GM12878 (cell line): ENCODE data around the gene SUSD5. TPM values are rescaled to one million over a fixed set of nuclear protein-coding genes. Genes with fewer than 3 reads are reported as not detected.
"Not testable (repeated sequence)": the region's sequence is repeated elsewhere in the genome, so short reads cannot be mapped to it uniquely, and the experiment has no call there.

Source experiments
- ATAC-seq: fragments of 200-7000 bp; cut with Tn5 transposase; 3 replicates; pipeline ENCODE4 v1.9.1; 2020; ENCODE audit warnings: mild to moderate bottlenecking, moderate library complexity
- BruUV-seq: library from RNA; stranded (reverse); fragments of 400-500 nt; replicated peaks from 2 replicates; lab custom pipeline; 2021; lab: Mats Ljungman, UMichigan
- CTCF ChIA-PET: fragments of 300-600 bp; sonication (Branson Sonifier 250); formaldehyde crosslinking; extraction: SDS; loops from one replicate; lab custom pipeline; 2021; ENCODE audit warnings: inconsistent platforms; lab: Yijun Ruan, JAX
- POLR2A ChIA-PET: fragments of 350-600 bp; formaldehyde crosslinking; extraction: SDS; loops from one replicate; lab custom pipeline; 2021; ENCODE audit warnings: inconsistent platforms; lab: Charles Lee
- RAD21 ChIA-PET: fragments of 300-600 bp; sonication (Branson Sonifier 250); formaldehyde crosslinking; loops from one replicate; lab custom pipeline; 2023; ENCODE audit warnings: antibody characterized with exemption; ENCODE audit not compliant: unreplicated experiment; lab: Charles Lee
- SMC1A ChIA-PET: fragments of 300-600 bp; sonication (Branson Sonifier 250); formaldehyde crosslinking; loops from one replicate; lab custom pipeline; 2023; ENCODE audit not compliant: unreplicated experiment, uncharacterized antibody; lab: Charles Lee
- DNase-seq: peaks from one replicate; pipeline ENCODE4 v3.0.0-alpha.2; 2011; ENCODE audit warnings: low read depth, low spot score
- FAIRE-seq: peaks from 3 replicates; lab custom pipeline; 2011; peaks lifted over from hg19 to GRCh38; lab: Jason Lieb, UNC
- H2AFZ ChIP-seq: 2 replicates; pipeline ENCODE4 v1.6.0; 2011; ENCODE audit warnings: low read depth, low read length, control low read depth; ENCODE audit not compliant: control insufficient read depth
- H3K27ac ChIP-seq: 2 replicates; pipeline ENCODE4 v1.5.1; 2011; ENCODE audit warnings: control low read depth; ENCODE audit not compliant: control insufficient read depth, insufficient read depth
- H3K27me3 ChIP-seq, 2 experiments: replicated peaks in 1 of 2; 2 replicates each; pipeline versions ENCODE4 v1.6.0 to v1.6.1; 2011; ENCODE audit warnings: low read length in 1 of 2; ENCODE audit not compliant: control insufficient read depth in 2 of 2, insufficient read depth in 2 of 2
- H3K36me3 ChIP-seq, 2 experiments: 2 replicates each; pipeline ENCODE4 v1.5.1; 2011; ENCODE audit warnings: low read length in 1 of 2; ENCODE audit not compliant: control insufficient read depth in 2 of 2, insufficient read depth in 2 of 2
- H3K4me1 ChIP-seq: 2 replicates; pipeline ENCODE4 v1.6.1; 2011; ENCODE audit warnings: mild to moderate bottlenecking, low read length, moderate library complexity, mixed read lengths; ENCODE audit not compliant: control insufficient read depth, insufficient read depth
- H3K4me2 ChIP-seq: 2 replicates; pipeline ENCODE4 v1.6.0; 2011; ENCODE audit warnings: control low read depth; ENCODE audit not compliant: control insufficient read depth, insufficient read depth
- H3K4me3 ChIP-seq: fragments of 200-600 bp; sonication (generic); 2 replicates; pipeline ENCODE4 v1.5.1; 2016
- H3K79me2 ChIP-seq: 2 replicates; pipeline ENCODE4 v1.6.0; 2011; ENCODE audit warnings: low read length; ENCODE audit not compliant: control insufficient read depth, insufficient read depth
- H3K9ac ChIP-seq: 2 replicates; pipeline ENCODE4 v1.8.0; 2011; ENCODE audit warnings: low read length, control low read depth, mixed read lengths; ENCODE audit not compliant: control insufficient read depth, insufficient read depth
- H3K9me3 ChIP-seq: replicated peaks from 3 replicates; pipeline ENCODE4 v1.5.1; 2011; ENCODE audit warnings: mild to moderate bottlenecking, low read length; ENCODE audit not compliant: control insufficient read depth, insufficient read depth
- H4K20me1 ChIP-seq: 2 replicates; pipeline ENCODE4 v1.6.0; 2011; ENCODE audit not compliant: control insufficient read depth, insufficient read depth
- BCL3 ChIP-seq: IDR thresholded peaks from 2 replicates; pipeline ENCODE4 v1.6.1; 2011; ENCODE audit warnings: borderline replicate concordance, low read depth, mild to moderate bottlenecking, moderate library complexity, low read length; ENCODE audit not compliant: insufficient read depth, poor library complexity, severe bottlenecking
- CHD1 ChIP-seq: IDR thresholded peaks from 2 replicates; pipeline ENCODE4 v1.6.1; 2012; ENCODE audit warnings: low read depth, low read length, improper control_type of control experiment
- DPF2 ChIP-seq: fragments of 450-650 bp; IDR thresholded peaks from 2 replicates; pipeline ENCODE4 v1.6.1; 2017; ENCODE audit warnings: mild to moderate bottlenecking
- EZH2 ChIP-seq: IDR thresholded peaks from 2 replicates; pipeline ENCODE4 v1.6.1; 2012; ENCODE audit warnings: low read depth, mild to moderate bottlenecking, control low read depth, inconsistent platforms, low read length, borderline replicate concordance; ENCODE audit not compliant: control insufficient read depth
- GABPA ChIP-seq: IDR thresholded peaks from 2 replicates; pipeline ENCODE4 v1.6.1; 2014; ENCODE audit warnings: antibody characterized with exemption, low read depth, mild to moderate bottlenecking, inconsistent platforms
- GATAD2B ChIP-seq: fragments of 450-650 bp; conservative IDR thresholded peaks from 2 replicates; pipeline ENCODE4 v1.6.1; 2017; ENCODE audit warnings: low read depth, mild to moderate bottlenecking, moderate library complexity
- HDGF ChIP-seq: fragments of 450-650 bp; IDR thresholded peaks from 2 replicates; pipeline ENCODE4 v1.6.1; 2016; ENCODE audit warnings: antibody characterized with exemption
- JUNB ChIP-seq: IDR thresholded peaks from 2 replicates; pipeline ENCODE4 v1.6.1; 2016; ENCODE audit warnings: antibody characterized with exemption, mild to moderate bottlenecking
- MEF2B ChIP-seq: fragments of 450-650 bp; IDR thresholded peaks from 2 replicates; pipeline ENCODE4 v1.6.1; 2018; ENCODE audit warnings: mild to moderate bottlenecking, moderate library complexity; ENCODE audit not compliant: partially characterized antibody, poor library complexity, severe bottlenecking
- MTA2 ChIP-seq: fragments of 450-650 bp; IDR thresholded peaks from 2 replicates; pipeline ENCODE4 v1.6.1; 2016; ENCODE audit warnings: low read depth, mild to moderate bottlenecking, moderate library complexity
- RBBP5 ChIP-seq: fragments of 200-600 bp; sonication (generic); conservative IDR thresholded peaks from 2 replicates; pipeline ENCODE4 v1.6.1; 2016
- TCF3 ChIP-seq: IDR thresholded peaks from 2 replicates; pipeline ENCODE4 v1.6.1; 2012; ENCODE audit warnings: low read depth, mild to moderate bottlenecking, low read length, borderline replicate concordance; ENCODE audit not compliant: insufficient read depth
- WRNIP1 ChIP-seq: IDR thresholded peaks from 2 replicates; pipeline ENCODE4 v1.6.1; 2011; ENCODE audit warnings: low read depth, low read length, improper control_type of control experiment, borderline replicate concordance
- WGBS: methylation state at CpG from one replicate; pipeline ENCODE4 v1.1.6; 2016; ENCODE audit warnings: low lambda C conversion rate; ENCODE audit not compliant: insufficient replicate concordance, insufficient coverage; ENCODE audit errors: missing lambda C conversion rate; 5-methylcytosine and 5-hydroxymethylcytosine counted together
- in situ Hi-C: fragments of 300-500 bp; cut with MboI; formaldehyde crosslinking; loops from 9 replicates; pipeline ENCODE4 v1.14.3; 2018; ENCODE audit warnings: mixed read lengths
- intact Hi-C: fragments of 100-400 bp; cut with micrococcal nuclease; formaldehyde crosslinking; loops from one replicate; pipeline ENCODE4 v1.14.2; 2022; ENCODE audit not compliant: unreplicated experiment
- polyA plus RNA-seq, 11 experiments: library from polyadenylated mRNA; depleted of rRNA in 4 of 11; unstranded in 6 of 11; stranded (reverse) in 5 of 11; fragments of >200 nt; fragmentation: Nextera tagmentation in 4 of 11; fragmentation: Illumina TruSeq in 1 of 11; extraction: Ambion mirVana in 4 of 11; extraction: Trizol in 1 of 11; gene quantifications; 1 replicate in 1 of 11; 2 replicates in 10 of 11; pipeline versions ENCODE4 v1.2.1 to v1.2.3, GENCODE V29; 2011 to 2016; ENCODE audit warnings: inconsistent platforms in 2 of 11, missing spikeins in 2 of 11, low read depth in 1 of 11
- total RNA-seq, 4 experiments: library from RNA; depleted of rRNA in 3 of 4; stranded (reverse); fragments of >200 nt in 3 of 4; fragmentation: Illumina TruSeq in 1 of 4; extraction: Trizol in 1 of 4; gene quantifications; 2 replicates each; pipeline versions ENCODE4 v1.2.1 to v1.2.3, GENCODE V29; 2013 to 2021
- TF ChIP-seq, protein P1 (sequence below): fragments of 450-650 bp; formaldehyde crosslinking; IDR thresholded peaks from 2 replicates; pipeline ENCODE4 v1.4.0; 2020; ENCODE audit warnings: mild to moderate bottlenecking, moderate library complexity

Gene SUSD5
- total and polyA plus RNA-seq, 10 of the 15 experiments (the other 5 are each of a cell fraction or from before 2014, with no cell fraction given) = 0.01 to 0.05 (median 0.03) TPM; not detected in 4

GRCh38 chr3:33184863-33185262 lies 33.7 kb downstream of the SUSD5 start:
- Histone ChIP-seq H3K36me3 (no peaks in the 10 kb centered on the region), H2AFZ (no peak overlapping the region), H3K27ac (no peak overlapping the region), H3K27me3 (0 out of 4 replicates have a peak, but pooled peaks cover 0 to 3% of the 10 kb centered on the region in 2 experiments), H3K79me2 (no peaks in the 10 kb centered on the region), H3K4me2 (no peak overlapping the region), H3K9me3 (no peaks in the 10 kb centered on the region), H3K9ac (no peak overlapping the region), H3K4me1 (no peaks in the 10 kb centered on the region), H4K20me1 (no peaks in the 10 kb centered on the region), H3K4me3 (no peak overlapping the region)
- intact Hi-C loops (no loop called here), in situ Hi-C loops (no loop called here)
- ChIA-PET CTCF (no interaction called here), SMC1A (interaction anchor here (0.7 to 0.9 kb wide), 2 partner anchors 32 to 156 kb away, joined by 3 to 4 read pairs; no protein-coding TSS in a partner anchor), RAD21 (no interaction called here), POLR2A (no interaction called here)
- WGBS = 46% methylated on average over 2 of the region's 2 CpGs
- no TSS peak for BruUV-seq
- TF ChIP-seq JUNB (no peak), RBBP5 (no peak), CHD1 (no peak), GATAD2B (no peak), MEF2B (no peak), HDGF (no peak), MTA2 (no peak), DPF2 (no peak), GABPA (no peak), BCL3 (no peak), TCF3 (no peak), WRNIP1 (no peak), EZH2 (no peak)
- TF ChIP-seq, protein P1, sequence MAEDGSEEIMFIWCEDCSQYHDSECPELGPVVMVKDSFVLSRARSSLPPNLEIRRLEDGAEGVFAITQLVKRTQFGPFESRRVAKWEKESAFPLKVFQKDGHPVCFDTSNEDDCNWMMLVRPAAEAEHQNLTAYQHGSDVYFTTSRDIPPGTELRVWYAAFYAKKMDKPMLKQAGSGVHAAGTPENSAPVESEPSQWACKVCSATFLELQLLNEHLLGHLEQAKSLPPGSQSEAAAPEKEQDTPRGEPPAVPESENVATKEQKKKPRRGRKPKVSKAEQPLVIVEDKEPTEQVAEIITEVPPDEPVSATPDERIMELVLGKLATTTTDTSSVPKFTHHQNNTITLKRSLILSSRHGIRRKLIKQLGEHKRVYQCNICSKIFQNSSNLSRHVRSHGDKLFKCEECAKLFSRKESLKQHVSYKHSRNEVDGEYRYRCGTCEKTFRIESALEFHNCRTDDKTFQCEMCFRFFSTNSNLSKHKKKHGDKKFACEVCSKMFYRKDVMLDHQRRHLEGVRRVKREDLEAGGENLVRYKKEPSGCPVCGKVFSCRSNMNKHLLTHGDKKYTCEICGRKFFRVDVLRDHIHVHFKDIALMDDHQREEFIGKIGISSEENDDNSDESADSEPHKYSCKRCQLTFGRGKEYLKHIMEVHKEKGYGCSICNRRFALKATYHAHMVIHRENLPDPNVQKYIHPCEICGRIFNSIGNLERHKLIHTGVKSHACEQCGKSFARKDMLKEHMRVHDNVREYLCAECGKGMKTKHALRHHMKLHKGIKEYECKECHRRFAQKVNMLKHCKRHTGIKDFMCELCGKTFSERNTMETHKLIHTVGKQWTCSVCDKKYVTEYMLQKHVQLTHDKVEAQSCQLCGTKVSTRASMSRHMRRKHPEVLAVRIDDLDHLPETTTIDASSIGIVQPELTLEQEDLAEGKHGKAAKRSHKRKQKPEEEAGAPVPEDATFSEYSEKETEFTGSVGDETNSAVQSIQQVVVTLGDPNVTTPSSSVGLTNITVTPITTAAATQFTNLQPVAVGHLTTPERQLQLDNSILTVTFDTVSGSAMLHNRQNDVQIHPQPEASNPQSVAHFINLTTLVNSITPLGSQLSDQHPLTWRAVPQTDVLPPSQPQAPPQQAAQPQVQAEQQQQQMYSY (CRISPR knock-in tag) = no peak
- FAIRE-seq = no peak
- no peak for ATAC-seq
- no peak for DNase-seq

- BruUV-seq, H3K4me2 ChIP-seq, H3K79me2 ChIP-seq, in situ Hi-C loops, H3K27ac ChIP-seq, H3K9me3 ChIP-seq, RAD21 ChIA-PET, DNase-seq, intact Hi-C loops, H3K36me3 ChIP-seq, H2AFZ ChIP-seq, H4K20me1 ChIP-seq, CTCF ChIA-PET, FAIRE-seq, ATAC-seq, H3K4me1 ChIP-seq, POLR2A ChIA-PET, H3K9ac ChIP-seq, H3K4me3 ChIP-seq, H3K27me3 ChIP-seq: not testable (repeated sequence)
- SMC1A ChIA-PET = interaction anchor here (1.1 kb wide), 1 partner anchor 28 kb away, joined by 4 read pairs; no protein-coding TSS in a partner anchor
- 100% methylated on average over 1 of the region's 1 CpG for WGBS
These were observed 37.0 kb downstream of the SUSD5 start for GRCh38 chr3:33181641-33182040.
